Activated CD8-positive, alpha-beta memory T cell treated with anti-CD3 and anti-CD28 coated beads for 48 hours (primary cell): ENCODE data around the gene PGGHG.
"Not testable (repeated sequence)": the region's sequence is repeated elsewhere in the genome, so short reads cannot be mapped to it uniquely, and the experiment has no call there.

ENCODE experiments used
- DNase-seq, 3 experiments: peaks; one replicate each; pipeline ENCODE4 v3.0.0-alpha.2; 2020; ENCODE audit warnings: low read depth in 2 of 3, low spot score in 2 of 3

The PGGHG gene

DNA sequence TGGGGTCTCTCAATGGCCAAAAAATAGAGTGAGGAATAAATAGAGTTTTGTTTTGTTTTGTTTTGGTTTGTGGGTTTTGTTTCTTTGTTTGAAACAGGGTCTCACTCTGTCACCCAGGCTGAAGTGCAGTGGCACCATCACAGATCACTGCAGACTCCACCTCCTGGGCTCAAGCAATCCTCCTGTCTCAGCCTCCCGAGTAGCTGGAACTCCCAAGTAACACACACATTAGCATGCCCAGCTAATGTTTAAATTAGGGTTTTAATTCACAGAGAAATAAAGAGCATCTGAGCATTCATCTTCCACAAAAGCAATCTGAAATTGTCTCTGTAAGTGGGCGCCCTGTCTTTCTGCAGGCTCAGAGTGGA lies 40.9 kb downstream of the PGGHG start:
- DNase-seq: no peak

DNA sequence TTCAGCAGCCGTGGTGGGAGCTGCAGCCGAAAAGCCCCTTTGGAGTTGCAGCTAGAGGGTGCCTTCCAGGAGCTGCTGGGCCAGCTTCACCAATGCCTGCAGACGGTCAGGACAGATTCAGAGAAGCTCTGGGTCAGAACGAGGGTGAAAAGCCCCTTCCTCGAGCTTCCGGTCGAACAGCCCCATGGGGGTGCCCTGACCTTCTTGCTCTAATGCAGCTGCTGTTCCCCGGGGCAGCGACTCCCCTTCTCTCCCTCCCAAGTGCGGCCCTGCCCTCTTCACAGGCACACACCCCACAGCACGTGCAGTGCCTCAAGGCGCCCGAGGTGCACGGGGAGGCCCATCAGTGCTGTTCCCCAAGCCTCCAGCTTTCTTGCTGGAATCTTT lies 41.4 kb downstream of the PGGHG start:
- no peak for DNase-seq

DNA sequence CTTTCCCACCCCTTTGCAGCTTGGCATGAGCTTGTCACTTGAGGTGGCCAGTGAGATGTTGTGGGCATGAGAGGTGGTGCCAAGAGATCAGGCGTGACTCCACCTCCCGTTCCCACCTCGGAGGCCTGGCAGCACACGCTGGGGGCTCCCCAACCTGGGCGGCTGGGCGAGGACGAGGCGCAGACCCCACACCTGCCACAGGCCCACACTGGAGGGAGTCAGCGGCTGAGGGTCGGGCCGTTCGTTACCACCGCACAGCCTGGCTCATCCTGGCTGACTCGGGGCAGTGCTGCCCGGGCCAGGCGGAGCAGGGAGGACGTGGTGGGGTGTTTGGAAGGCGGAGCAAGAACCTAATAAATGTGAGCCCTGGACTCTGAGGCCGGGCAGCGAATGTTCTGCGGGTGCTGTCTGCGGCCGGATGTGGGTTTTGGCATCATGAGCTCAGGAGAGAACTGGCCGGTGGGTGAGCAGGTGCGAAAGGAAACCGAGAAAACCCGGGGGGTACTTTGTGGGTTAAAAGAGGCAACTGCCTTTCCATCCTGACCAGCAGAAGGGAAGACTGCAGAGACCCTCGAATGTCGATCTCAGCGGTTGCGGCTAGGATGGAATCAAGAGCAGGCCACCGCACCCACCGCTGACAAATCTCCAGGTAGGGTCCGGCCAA lies 41.9 kb downstream of the PGGHG start:
- no peak for DNase-seq

DNA sequence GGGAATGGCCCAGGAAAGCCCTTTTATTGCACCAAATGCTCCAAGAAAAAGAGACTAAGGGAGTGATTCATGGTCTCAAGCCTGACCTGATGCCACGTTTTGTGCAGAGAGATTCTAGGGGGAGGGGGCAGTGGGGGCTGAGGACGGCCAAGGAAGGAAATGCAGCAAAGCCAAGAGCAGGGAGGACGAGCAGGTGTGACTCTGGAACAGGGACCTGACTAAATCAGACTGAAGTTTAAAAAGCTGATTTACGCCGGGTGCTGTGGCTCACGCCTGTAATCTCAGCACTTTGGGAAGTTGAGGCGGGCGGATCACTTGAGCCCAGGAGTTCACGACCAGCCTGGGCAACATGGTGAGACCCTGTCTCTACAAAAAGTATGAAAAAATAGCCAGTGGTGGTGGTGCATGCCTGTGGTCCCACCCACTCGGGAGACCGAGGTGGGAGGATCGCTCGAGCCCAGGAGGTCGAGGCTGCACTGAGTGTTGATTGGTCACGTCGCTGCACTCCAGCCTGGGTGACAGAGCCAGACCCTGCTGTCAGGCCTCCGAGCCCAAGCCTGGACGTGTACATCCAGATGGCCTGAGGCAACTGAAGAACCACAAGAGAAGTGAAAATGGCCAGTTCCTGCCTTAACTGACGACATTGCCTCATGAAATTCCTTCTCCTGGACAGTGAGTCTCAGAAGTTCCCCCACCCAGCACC lies 42.6 kb downstream of the PGGHG start:
- DNase-seq: no peak

DNA sequence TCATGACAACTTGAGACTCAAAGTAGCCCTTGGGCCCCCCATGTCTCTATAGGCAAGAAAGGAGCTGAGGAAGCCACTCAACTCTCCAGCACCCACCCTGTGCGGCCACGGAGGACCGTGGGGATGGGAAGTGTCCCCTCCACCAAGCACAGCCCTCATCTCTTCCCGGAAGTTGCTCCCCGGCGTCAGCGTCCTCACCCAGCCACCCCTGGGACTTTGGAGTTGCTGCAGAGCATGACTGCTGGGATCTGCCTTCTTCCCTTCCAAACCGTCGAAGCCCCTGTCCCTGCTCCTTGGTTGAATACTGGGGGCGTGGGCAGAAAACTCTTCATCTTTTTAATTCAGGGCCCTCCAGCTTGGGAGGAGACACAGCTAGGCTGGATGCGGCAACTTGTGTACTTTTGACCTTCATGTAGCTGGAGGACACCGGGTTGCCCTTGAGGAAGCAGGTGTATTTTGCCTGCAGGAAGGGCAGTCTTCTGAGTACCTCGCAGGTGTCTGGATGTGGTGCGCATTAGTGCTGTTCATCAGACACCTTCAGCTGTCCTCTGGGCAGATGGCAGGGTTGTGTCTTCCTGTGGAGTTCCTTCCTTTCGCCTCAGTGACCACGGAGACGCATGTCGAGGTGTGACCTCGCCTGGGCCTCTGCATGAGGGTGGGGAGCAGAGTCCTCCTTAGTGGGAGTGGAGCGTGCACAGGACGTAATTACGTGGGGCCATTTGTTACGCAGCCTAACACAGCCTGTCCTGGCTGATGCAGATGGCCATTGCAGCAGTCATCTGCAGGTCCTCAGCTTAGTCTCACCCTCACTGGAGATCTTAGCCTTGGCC lies 43.9 kb downstream of the PGGHG start:
- DNase-seq: no peak

DNA sequence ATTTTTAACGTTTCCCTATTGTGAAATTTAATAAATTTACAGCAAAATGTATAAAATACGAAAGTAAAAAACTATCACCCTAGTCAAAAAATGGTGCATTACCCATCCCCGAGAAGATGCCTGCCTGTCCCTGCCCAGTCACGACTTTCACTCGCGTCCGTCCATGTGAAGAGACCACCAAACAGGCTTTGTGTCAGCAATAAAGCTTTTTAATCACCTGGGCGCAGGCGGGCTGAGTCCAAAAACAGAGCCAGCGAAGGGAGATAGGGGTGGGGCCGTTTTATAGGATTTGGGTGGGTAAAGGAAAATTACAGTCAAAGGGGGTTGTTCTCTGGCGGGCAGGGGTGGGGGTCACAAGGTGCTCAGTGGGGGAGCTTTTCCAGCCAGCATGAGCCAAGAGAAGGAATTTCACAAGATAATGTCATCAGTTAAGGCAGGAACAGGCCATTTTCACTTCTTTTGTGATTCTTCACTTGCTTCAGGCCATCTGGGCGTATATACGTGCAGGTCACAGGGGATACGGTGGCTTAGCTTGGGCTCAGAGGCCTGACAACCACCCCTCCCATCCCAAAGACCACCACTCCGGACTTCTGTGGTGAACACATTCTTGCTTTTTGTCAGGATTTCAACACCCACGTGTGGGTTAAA lies 44.8 kb downstream of the PGGHG start:
- DNase-seq: not testable (repeated sequence)

DNA sequence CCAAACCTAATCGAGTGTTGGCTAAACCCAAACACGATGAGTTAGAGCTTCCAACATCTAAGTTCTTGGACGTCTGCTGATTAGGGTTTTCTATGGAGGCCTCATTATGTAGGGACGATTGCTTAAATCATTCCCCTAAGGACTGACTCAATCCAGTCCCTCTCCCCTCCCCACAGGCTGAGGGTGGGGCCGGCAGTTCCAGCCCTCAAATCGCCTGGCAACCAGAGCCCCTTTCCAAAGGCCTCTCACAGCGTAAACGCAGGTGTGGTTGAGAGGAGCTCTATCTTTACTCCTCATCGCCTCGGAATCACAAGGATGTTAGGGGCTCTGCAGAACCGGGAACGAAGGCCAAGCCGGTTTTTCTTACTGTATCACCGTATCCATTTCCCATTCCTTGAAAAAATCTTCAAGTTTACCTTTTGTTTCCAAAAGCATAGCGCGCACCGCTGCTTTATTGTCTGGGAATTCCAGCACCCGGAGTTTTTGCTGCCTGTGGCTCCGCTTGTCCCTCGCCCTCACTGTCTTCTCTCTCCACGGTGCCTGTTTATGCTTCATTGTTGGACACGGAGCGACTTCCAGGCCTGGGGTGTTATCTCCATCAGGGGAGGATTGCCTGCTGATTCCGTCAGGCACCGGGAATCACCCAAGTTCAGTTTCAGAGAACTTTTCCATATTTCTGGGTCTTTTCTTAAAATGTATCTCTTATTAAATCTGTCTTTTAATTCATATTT lies 45.5 kb downstream of the PGGHG start:
- no peak for DNase-seq

DNA sequence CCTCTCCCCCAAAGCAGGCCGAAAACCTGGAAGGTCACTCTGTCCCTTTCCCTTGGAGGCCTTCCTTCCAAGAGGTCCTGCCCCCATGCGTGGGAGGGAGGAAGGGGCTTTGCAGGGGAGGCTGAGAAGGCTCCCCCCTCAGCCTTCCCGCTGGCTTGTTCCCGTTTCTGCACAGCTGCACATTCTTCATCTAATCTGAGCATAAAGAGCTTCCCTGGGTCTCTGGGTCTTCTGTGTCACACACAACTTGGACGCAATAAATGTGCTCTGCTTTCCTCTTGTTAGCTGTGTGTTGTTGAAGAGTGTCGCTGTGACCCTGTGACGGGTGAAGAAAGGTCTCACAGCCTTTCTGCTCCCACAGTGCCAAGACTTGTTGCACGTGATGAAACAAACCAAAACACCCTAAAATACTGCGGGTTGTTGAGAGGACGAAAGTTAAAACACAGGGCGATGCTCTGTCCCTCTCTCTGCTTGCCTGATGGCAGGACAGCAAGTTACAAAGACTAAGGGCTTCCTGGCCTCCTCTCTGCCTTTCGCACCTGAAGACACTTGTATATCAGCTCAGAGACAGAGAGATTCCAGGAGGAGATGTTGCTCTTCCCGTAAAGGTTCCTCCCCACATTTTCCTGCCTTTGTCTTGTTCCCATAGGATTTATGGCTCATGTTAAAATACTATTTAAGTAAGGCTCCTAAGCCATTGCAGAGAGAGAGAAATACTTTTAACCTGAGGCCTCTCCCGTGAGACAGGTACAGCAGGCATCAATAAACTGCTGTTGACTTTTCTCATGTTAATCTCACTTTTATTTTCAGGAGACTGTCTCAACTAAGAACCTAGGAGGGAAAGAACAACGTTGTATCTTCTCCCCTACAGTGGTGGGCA lies 47.1 kb downstream of the PGGHG start:
- no peak for DNase-seq

DNA sequence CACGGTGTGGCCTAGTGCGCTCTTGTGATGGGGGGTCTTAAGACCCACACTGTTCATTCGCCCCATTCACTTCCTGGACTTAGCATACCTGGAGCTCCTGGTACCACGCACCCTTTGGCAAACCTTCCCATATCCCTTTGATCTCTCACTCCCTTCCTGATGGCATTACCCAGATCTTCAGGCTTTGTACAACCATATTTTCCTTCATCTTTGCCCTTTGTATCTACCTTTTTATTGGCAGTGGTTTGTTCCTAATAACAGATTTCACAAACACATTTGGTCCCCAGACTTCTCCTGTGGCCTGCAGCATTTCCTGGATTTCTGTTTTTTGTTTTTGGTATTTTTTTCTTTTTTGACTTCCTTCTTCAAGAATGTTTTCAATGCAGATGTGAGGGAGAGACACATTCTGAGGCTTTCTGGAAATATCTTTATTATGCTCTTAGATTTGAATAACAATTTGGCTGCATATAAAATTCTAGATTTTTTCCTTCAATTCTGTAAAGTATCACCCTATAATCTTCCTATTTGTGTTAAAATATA lies 47.8 kb downstream of the PGGHG start:
- no peak for DNase-seq

DNA sequence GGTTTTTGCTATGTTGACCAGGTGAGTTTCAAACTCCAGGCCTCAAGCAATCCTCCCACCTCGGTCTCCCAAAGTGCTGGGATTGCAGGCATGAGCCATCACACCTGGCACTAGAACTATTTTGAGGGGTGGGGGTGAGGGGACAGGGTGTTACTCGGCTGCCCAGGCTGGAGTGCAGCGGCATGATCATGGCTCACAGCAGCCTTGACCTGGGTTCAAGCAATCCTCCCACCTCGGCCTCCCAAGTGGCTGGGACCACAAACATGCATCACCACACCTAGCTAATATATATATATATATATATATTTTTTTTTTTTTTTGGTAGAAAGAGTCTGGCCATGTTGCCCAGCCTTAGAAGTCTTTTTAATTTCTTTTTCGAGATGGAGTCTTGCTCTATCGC lies 48.8 kb downstream of the PGGHG start:
- no peak for DNase-seq

DNA sequence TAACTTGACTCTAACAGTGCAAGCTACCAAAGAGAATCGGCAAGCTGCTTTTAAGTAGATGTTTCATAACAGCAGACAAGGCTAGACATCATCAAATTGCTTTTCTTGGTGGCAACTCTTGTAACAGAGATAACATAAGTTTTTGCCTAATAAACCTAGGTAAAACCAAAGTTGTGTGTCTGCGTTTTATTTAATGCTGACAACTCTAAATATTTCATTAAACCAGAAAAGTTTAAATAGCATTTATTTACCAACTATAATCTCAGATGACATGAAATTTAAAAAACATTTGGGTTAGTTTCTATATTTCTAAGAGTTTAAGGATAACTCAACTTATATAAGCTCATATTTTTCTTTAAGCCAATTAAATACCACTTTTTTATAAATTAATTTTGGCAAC lies 51.0 kb downstream of the PGGHG start:
- no peak for DNase-seq

DNA sequence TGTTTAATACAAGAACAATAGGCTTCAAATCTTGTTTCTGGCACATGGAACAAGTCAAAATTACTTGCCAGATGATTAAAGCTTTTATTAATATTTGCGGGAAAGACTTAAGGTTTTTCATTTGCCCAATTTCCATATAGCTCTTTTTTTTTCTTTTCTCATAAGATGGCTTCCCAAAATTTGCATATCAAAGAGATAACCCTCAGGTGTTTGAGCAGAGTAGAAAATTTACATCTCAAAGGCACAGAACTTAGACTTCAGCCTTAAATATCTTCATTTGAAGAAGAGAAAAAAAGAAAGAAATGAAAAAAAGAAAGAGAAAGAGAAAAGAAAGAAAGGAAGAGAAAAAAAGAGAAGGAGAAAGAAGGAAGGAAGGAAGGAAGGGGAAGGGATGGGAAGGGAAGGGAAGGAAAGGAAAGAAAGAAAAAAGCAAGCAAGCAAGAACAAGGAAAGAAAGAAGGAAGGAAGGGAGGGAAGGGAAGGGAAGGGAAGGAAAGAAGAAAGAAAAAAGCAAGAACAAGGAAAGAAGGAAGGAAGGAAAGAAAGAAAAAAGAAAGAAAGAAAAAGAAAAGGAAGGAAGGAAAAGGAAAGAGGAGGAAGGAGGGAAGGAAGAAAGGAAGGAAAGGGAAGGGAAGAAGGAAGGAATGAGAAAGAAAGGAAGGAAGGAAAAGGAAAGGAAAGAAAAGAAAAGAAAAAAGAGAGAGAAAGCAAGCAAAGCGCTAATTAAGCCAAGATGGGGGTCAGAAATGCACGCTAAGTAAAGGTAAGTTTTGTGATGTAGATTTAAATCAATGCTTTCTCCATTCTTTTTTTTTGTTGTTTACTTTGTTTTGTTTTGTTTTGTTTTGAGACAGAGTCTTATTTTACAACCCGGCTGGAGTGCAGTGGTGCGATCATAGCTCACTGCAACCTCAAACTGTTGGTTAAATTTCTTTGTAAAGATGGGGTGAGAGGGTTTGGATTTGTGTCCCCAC lies 51.9 kb downstream of the PGGHG start:
- no peak for DNase-seq

DNA sequence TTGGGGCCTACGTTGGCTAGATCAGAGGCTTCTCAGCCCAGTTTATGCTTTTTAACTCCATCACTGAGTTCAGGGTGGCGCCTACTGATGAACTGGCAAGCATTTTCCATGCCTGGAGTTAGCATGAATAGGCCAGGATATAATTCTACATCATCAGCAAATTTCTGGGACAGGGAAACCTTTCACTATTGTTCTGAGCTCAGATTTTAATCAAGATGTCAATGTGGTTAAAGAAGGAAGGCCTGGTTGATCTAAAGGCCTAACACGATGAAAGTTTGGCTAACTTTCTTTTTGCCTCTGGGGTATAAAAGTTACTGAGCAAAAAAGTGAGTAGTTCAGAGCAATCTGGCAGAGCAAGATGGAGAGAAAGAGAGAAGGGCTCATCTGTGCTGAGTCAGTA lies 53.4 kb downstream of the PGGHG start:
- no peak for DNase-seq

DNA sequence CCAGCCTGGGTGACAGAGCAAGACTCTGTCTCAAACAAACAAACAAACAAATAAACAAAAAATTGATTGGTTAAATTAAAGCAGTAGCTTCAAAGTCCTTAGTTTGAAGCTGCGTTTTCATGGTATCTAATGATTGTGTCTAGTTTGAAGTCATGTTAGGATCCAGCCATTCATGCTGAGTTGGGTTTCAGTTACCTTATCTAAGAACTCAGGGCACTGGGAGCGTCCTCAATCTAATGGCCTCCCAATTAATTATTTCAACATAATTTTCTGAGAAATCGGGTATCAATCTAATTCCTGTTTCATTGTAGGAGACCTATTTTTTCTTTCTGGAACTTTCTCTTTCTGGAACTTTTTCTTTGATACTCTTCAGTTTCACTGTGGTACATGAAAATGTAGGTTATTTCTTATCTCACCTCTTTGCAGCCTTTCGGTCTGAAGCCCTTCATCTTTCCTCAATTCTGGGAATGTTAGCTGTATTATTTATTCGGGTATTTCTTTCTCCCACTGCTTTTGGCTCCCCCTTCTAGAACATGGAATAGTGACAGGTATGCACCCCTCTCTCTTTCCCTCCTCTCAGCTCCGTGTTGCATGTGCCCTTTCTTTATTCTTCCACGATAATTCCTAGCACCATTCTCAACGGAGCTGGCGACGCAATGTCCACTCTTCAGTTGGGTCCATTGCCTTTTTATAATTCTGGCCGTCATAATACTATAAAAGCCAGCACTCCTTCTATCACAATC lies 56.1 kb downstream of the PGGHG start:
- DNase-seq: no peak
